PC-3 (cell line): Measurements from ENCODE around the gene PLIN5. TPM values are rescaled to one million over a fixed set of nuclear protein-coding genes. Genes with fewer than 3 reads are reported as not detected.
"Not testable (repeated sequence)": the region's sequence is repeated elsewhere in the genome, so short reads cannot be mapped to it uniquely, and the experiment has no call there.

Experiments used
- ATAC-seq: fragments of 200-7000 bp; cut with Tn5 transposase; 2 replicates; pipeline ENCODE4 v1.9.1; 2020; ENCODE audit warnings: mild to moderate bottlenecking, moderate library complexity
- BruUV-seq: library from RNA; stranded (reverse); fragments of 400-500 nt; replicated peaks from 2 replicates; lab custom pipeline; 2021; lab: Mats Ljungman, UMichigan
- CTCF ChIA-PET: fragments of 300-600 bp; sonication (Branson Sonifier 250); formaldehyde crosslinking; loops from one replicate; lab custom pipeline; 2022; ENCODE audit warnings: antibody characterized with exemption; lab: Charles Lee
- POLR2A ChIA-PET: fragments of 300-600 bp; sonication (Branson Sonifier 250); formaldehyde crosslinking; loops from one replicate; lab custom pipeline; 2022; ENCODE audit warnings: antibody characterized with exemption; ENCODE audit not compliant: unreplicated experiment; lab: Charles Lee
- DNase-seq: peaks from one replicate; pipeline ENCODE4 v3.0.0-alpha.2; 2015
- H2AFZ ChIP-seq: fragments of 300-600 bp; sonication (generic); 2 replicates; pipeline ENCODE4 v1.6.0; 2016; ENCODE audit warnings: antibody characterized with exemption, low read length
- H3F3A ChIP-seq: fragments of 300-600 bp; sonication (generic); one replicate; pipeline ENCODE4 v1.6.0; 2017; ENCODE audit warnings: antibody characterized with exemption, low read length, control low read depth, mild to moderate bottlenecking; ENCODE audit not compliant: unreplicated experiment
- H3K27ac ChIP-seq: fragments of 300-600 bp; sonication (generic); 2 replicates; pipeline ENCODE4 v1.5.1; 2016; ENCODE audit warnings: mild to moderate bottlenecking, low read length
- H3K27me3 ChIP-seq: fragments of 300-600 bp; sonication (generic); 2 replicates; pipeline ENCODE4 v1.6.1; 2016; ENCODE audit warnings: low read length, mixed read lengths
- H3K36me3 ChIP-seq: fragments of 300-600 bp; sonication (generic); 2 replicates; pipeline ENCODE4 v1.6.1; 2016; ENCODE audit warnings: low read depth, mixed run types, low read length, mixed read lengths
- H3K4me1 ChIP-seq: fragments of 300-600 bp; sonication (generic); 2 replicates; pipeline ENCODE4 v1.5.1; 2016; ENCODE audit warnings: low read length; ENCODE audit not compliant: insufficient read depth
- H3K4me2 ChIP-seq: fragments of 300-600 bp; sonication (generic); 2 replicates; pipeline ENCODE4 v1.6.0; 2016; ENCODE audit warnings: low read length
- H3K4me3 ChIP-seq: fragments of 300-600 bp; sonication (generic); 2 replicates; pipeline ENCODE4 v1.5.1; 2016; ENCODE audit warnings: mild to moderate bottlenecking, low read length, mixed read lengths
- H3K79me2 ChIP-seq: fragments of 300-600 bp; sonication (generic); 2 replicates; pipeline ENCODE4 v1.6.1; 2017; ENCODE audit warnings: low read length, mixed read lengths
- H3K9ac ChIP-seq: fragments of 300-600 bp; sonication (generic); 2 replicates; pipeline ENCODE4 v1.6.0; 2016; ENCODE audit warnings: mild to moderate bottlenecking, low read length
- H3K9me2 ChIP-seq: fragments of 300-600 bp; sonication (generic); replicated peaks from 2 replicates; pipeline ENCODE4 v1.6.1; 2016; ENCODE audit warnings: mixed run types, low read length, mixed read lengths
- H3K9me3 ChIP-seq: fragments of 300-600 bp; sonication (generic); 2 replicates; pipeline ENCODE4 v1.6.1; 2016; ENCODE audit warnings: low read length, mixed read lengths
- H4K20me1 ChIP-seq: fragments of 300-600 bp; sonication (generic); 2 replicates; pipeline ENCODE4 v1.6.1; 2016; ENCODE audit warnings: low read length, mixed read lengths
- CTCF ChIP-seq: fragments of 300-600 bp; sonication (generic); conservative IDR thresholded peaks from 2 replicates; pipeline ENCODE4 v1.5.1; 2017; ENCODE audit warnings: antibody characterized with exemption, low read depth, mild to moderate bottlenecking, low read length
- EZH2 ChIP-seq: fragments of 300-600 bp; sonication (generic); IDR thresholded peaks from one replicate; pipeline ENCODE4 v1.6.1; 2017; ENCODE audit warnings: antibody characterized with exemption, mild to moderate bottlenecking, low read length; ENCODE audit not compliant: unreplicated experiment
- intact Hi-C: fragments of 100-400 bp; cut with micrococcal nuclease; formaldehyde crosslinking; loops from 2 replicates; pipeline ENCODE4 v1.9.0; 2023
- total RNA-seq: library from RNA; depleted of rRNA; stranded (reverse); fragments of >200 nt; gene quantifications from 2 replicates; pipeline ENCODE4 v1.2.3, GENCODE V29; 2014

Gene PLIN5
- total RNA-seq, 1 experiment from 2014 or later = 1.2 TPM

DNA sequence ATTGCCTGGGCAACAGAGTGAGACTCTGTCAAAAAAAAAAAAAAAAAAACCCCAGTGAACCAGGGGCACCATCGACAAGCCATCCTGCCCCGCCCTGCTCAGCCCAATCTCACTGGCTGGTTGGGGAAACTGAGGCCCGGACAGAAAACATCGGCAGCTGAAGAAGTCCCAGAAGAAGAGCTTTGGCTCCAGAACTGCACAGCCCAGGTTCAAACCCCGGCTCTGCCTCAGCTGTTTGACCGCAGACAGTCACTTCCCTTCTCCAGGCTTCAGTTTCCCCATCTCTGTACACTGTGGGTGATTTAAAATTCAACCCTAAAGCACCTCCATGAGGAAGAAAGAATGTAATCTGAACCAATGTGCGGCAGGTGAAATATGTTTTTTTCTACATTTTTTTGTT lies 33.9 kb upstream of the PLIN5 start:
- H3K4me2 ChIP-seq = no peak overlapping the region
- no peaks in the 10 kb centered on the region for H3K79me2 ChIP-seq
- no peak for ATAC-seq
- ChIA-PET CTCF (no interaction called here), POLR2A (interaction anchor here (0.5 kb wide), 1 partner anchor 1617 kb away, joined by 3 read pairs; no protein-coding TSS in a partner anchor)
- H3K9ac ChIP-seq = no peak overlapping the region
- BruUV-seq = no TSS peak
- H3F3A ChIP-seq = no peaks in the 10 kb centered on the region
- no peaks in the 10 kb centered on the region for H3K9me3 ChIP-seq
- intact Hi-C loops = no loop called here
- no peak overlapping the region for H2AFZ ChIP-seq
- no peaks in the 10 kb centered on the region for H3K27me3 ChIP-seq
- H3K4me3 ChIP-seq = no peak overlapping the region
- H4K20me1 ChIP-seq = no peaks in the 10 kb centered on the region
- TF ChIP-seq CTCF = no peak
- no peak overlapping the region for H3K27ac ChIP-seq
- DNase-seq = no peak
- H3K4me1 ChIP-seq = 0 out of 2 replicates have a peak, but pooled peaks cover 4% of the 10 kb centered on the region
- H3K9me2 ChIP-seq = no peaks in the 10 kb centered on the region
- no peaks in the 10 kb centered on the region for H3K36me3 ChIP-seq

DNA sequence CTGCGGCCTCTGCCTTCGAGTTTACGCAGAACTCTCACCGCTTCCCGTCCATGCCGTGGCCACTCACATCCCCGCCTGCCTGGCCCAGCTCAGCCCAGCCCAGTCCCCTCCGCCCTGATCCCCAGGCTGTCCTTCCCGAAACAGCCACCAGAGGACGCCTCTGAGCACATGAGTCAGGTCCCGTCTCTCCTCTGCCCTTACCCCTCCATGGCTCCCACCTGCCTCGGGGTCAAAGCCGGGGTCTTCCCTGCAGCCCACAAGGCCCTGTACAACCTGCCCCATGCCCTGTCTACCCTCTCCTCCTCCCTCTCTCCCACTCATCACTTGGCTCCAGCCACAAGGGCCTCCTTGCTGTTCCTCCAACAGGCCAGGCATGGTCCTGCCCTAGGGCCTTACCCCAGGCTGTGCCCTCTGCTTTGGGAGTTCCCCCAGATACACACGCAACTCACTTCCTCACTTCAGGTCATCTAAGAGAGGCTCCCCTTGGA lies 32.6 kb upstream of the PLIN5 start:
- Histone ChIP-seq H3K9me2 (no peaks in the 10 kb centered on the region), H3K9me3 (no peaks in the 10 kb centered on the region), H3K4me3 (no peak overlapping the region), H3K36me3 (no peaks in the 10 kb centered on the region), H3K79me2 (no peaks in the 10 kb centered on the region), H3K27me3 (no peaks in the 10 kb centered on the region), H3K27ac (no peak overlapping the region), H2AFZ (0 out of 2 replicates have a peak overlapping the region, but pooled peaks have one; percentile 44), H4K20me1 (no peaks in the 10 kb centered on the region), H3F3A (no peaks in the 10 kb centered on the region), H3K4me1 (0 out of 2 replicates have a peak, but pooled peaks cover 4% of the 10 kb centered on the region), H3K9ac (no peak overlapping the region), H3K4me2 (peak overlapping the region; percentile 7; the same call in 1 of the 2 replicates)
- CTCF ChIA-PET = interaction anchor here (0.5 to 1.1 kb wide), 5 partner anchors 11 to 96 kb away, joined by 3 to 15 read pairs (median 4); no protein-coding TSS in a partner anchor
- POLR2A ChIA-PET = no interaction called here
- TF ChIP-seq EZH2 (no peak), CTCF (peak; percentile 97)
- ATAC-seq (peak; percentile 94), DNase-seq (peak; percentile 83)
- BruUV-seq = no TSS peak
- intact Hi-C loops = no loop called here

DNA sequence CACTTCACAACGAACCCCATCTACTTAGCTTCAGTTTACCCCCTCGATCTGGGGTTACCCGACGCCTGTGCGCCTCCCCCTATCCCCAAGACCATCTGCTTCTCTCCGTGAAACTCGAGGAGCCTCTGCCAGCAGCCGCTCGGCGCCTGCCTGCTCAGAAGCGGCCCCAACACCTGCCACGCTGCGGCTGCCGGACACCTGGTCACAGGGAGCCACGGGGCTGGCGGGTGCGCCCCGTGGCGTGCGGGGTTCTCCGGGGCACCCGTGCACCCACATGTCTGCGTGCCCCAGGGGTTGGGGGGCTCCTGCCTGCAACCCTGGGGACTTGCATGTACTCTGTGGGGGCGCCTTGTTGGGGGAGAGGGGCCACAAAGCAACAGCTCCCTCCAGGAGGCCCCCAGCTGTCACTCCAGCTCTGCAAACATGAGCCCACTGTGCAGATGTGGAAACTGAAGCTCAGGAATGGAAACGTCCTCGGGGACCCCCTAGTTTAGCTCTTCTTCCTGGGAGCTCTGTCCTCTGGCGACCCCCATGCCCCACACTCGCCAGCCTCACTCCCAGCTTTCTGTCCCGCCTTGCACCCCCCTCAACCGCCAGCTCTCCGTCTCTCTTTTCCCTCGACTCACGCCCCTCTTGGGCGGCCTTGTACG lies 31.5 kb upstream of the PLIN5 start:
- Histone ChIP-seq H3K9me2 (no peaks in the 10 kb centered on the region), H3K27me3 (no peaks in the 10 kb centered on the region), H3K4me1 (0 out of 2 replicates have a peak, but pooled peaks cover 4% of the 10 kb centered on the region), H3K4me2 (no peak overlapping the region), H2AFZ (no peak overlapping the region), H3K27ac (no peak overlapping the region), H3K9me3 (no peaks in the 10 kb centered on the region), H4K20me1 (no peaks in the 10 kb centered on the region), H3K4me3 (no peak overlapping the region), H3K9ac (no peak overlapping the region), H3F3A (no peaks in the 10 kb centered on the region), H3K79me2 (no peaks in the 10 kb centered on the region), H3K36me3 (no peaks in the 10 kb centered on the region)
- no peak for TF ChIP-seq EZH2
- intact Hi-C loops = no loop called here
- ChIA-PET CTCF (interaction anchor here (0.5 to 1.1 kb wide), 4 partner anchors 28 to 95 kb away, joined by 3 to 15 read pairs (median 6); no protein-coding TSS in a partner anchor), POLR2A (interaction anchor here (0.6 kb wide), 1 partner anchor 51 kb away, joined by 8 read pairs; no protein-coding TSS in a partner anchor)
- DNase-seq (no peak), ATAC-seq (no peak)
- BruUV-seq = no TSS peak

DNA sequence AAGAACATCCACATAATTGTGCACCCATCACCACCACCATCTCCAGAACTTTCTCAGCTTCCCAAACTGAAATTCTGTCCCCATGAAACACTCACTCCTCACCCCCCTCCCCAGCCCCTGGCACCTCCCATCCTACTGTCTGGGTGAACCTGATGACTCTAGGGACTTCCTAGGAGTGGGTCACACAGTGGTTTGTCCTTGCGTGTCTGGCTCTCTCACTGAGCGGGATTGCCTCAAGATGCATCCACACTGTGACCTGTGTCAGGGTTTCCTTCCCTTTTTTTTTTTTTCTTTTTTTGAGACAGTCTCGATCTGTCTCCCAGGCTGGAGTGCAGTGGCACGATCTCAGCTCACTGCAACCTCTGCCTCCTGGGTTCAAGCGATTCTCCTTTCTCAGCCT lies 28.5 kb upstream of the PLIN5 start:
- BruUV-seq, ATAC-seq: not testable (repeated sequence)

GRCh38 chr19:4562085-4562484 lies 27.1 kb upstream of the PLIN5 start:
- H3K36me3 ChIP-seq, H3K9me2 ChIP-seq, CTCF ChIA-PET, H2AFZ ChIP-seq, ATAC-seq, H3K4me2 ChIP-seq, H4K20me1 ChIP-seq, intact Hi-C loops, H3K4me1 ChIP-seq, H3K9me3 ChIP-seq, H3K79me2 ChIP-seq, DNase-seq, H3K9ac ChIP-seq, H3K27me3 ChIP-seq, H3K4me3 ChIP-seq, H3K27ac ChIP-seq, BruUV-seq, H3F3A ChIP-seq, POLR2A ChIA-PET: not testable (repeated sequence)

More for the DNA sequence above, 28.5 kb upstream of the PLIN5 start:
- H4K20me1 ChIP-seq, H3K9me3 ChIP-seq, POLR2A ChIA-PET, H2AFZ ChIP-seq, H3F3A ChIP-seq, DNase-seq, H3K36me3 ChIP-seq, H3K27me3 ChIP-seq, H3K4me2 ChIP-seq, H3K79me2 ChIP-seq, H3K4me1 ChIP-seq, H3K9me2 ChIP-seq, H3K9ac ChIP-seq, H3K27ac ChIP-seq, H3K4me3 ChIP-seq, intact Hi-C loops, CTCF ChIA-PET: not testable (repeated sequence)
